HT1080 (cell line): ENCODE measurements around the gene HSFY1. TPM values are rescaled to one million over a fixed set of nuclear protein-coding genes. Genes with fewer than 3 reads are reported as not detected.
"Not testable (repeated sequence)": the region's sequence is repeated elsewhere in the genome, so short reads cannot be mapped to it uniquely, and the experiment has no call there.

Experiments
- DNase-seq: peaks from one replicate; pipeline ENCODE4 v3.0.0-alpha.2; 2015; ENCODE audit warnings: low read depth
- polyA plus RNA-seq, 2 experiments: library from polyadenylated mRNA; depleted of rRNA; stranded (reverse); fragments of >200 nt; gene quantifications; 2 replicates each; pipeline ENCODE4 v1.2.3, GENCODE V29; 2015
- small RNA-seq: library from RNA; depleted of rRNA; stranded (forward); fragments of <200 nt; gene quantifications from one replicate; pipeline ENCODE3, GENCODE V24; 2014
- total RNA-seq: library from RNA; depleted of rRNA; stranded (reverse); fragments of >200 nt; shearing (Covaris generic); gene quantifications from 2 replicates; pipeline ENCODE4 v1.2.3, GENCODE V29; 2014; rRNA removed

The HSFY1 gene, protein sequence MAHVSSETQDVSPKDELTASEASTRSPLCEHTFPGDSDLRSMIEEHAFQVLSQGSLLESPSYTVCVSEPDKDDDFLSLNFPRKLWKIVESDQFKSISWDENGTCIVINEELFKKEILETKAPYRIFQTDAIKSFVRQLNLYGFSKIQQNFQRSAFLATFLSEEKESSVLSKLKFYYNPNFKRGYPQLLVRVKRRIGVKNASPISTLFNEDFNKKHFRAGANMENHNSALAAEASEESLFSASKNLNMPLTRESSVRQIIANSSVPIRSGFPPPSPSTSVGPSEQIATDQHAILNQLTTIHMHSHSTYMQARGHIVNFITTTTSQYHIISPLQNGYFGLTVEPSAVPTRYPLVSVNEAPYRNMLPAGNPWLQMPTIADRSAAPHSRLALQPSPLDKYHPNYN
- not detected in 2 replicates for total RNA-seq
- not detected in 2 replicates for polyA plus RNA-seq (2015; cell fraction: cytosol; rRNA removed)
- polyA plus RNA-seq (2015; cell fraction: nucleus; rRNA removed), result not detected in 2 replicates

DNA sequence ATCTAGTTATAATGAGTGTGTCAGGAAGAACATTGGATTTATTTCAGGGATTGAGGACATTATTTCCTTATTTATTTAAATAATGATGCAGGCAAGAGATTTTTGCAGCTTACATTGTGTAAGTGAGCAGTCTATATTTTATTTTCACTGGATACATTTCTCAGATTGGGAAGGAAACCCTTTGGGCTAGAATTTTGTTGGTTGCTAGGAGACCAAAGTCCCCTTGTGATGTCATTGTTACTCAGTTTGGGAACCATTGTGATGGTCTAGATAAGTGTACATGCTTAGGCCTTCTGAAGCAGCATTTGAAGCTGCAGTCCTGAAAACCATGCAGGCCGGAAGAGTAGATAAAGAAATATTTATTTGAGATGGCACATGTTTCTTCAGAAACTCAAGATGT is at the start of gene HSFY1:
TSS of gene HSFY1 (plus strand) at position 301 of the 400 bp plus-strand sequence. CDS start at position 369, 68 bp downstream.
- DNase-seq, result not testable (repeated sequence)

DNA sequence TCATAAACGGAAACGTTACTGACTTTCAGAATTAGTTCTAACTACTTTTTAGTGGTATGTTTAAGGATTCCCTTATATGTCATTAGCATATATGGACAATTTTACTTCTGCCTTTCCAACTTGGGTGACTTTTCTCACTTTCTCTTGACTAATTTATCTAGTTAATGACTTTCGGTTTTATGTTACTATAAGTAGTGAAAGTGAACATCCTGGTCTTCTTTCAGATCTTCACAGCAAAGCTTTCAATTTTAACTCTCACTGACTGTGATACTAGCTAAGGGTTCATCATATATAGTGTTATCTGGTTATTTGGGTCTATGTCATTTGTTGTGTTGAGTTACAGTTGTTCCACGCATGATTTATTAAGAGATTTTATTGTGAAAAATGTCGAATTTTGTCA is 42.3 kb upstream of the HSFY1 start:
- not testable (repeated sequence) for DNase-seq

DNA sequence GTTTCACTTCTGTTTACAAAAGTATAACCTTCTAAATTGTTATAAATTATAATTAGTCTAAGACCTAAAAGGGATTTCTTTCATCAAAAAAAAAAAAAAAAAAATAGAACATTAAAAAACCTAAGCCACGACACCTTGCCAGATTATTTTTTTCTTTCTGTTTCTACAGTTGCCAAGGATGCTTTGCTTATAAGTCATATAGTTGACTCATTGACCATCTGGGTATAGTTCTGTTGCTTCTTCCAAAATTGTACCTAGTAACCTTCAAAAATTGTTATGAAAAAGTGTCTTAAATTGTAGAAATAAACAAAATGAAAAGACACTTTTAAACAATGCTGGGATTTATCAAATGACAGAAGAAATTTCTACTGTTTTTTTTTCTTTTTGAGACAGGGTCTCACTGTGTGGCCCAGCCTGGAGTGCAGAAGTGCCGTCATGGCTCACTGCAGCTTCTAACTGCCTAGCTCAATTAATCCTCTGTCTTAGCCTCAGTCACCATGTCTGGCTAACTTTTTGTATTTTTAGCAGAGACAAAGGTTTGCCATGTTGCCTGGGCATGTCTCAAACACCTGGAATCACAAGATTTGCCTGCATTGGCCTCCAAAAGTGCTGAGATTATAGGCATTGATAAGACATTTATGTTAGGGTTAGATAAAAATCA is 15.4 kb upstream of the HSFY1 start:
- DNase-seq, result not testable (repeated sequence)

DNA sequence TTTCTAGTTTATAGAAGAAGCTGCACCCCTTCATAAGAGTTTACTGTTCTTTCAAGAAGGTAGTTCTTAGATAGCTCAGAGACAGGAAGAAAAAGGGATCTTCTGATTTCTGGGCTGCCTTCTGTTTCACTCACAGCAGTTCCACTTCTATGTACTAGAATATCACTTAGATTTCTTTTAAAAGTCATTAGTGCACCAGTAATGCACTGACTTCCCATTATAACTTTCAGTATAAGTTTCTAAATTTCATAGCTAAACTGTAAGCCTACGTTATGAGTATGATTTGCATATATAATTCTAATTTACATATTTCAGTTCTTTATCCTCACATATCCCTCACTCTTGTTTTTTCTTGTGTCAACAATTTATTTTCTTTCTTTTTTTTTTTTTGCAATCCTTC is 7.6 kb upstream of the HSFY1 start:
- DNase-seq, result not testable (repeated sequence)

DNA sequence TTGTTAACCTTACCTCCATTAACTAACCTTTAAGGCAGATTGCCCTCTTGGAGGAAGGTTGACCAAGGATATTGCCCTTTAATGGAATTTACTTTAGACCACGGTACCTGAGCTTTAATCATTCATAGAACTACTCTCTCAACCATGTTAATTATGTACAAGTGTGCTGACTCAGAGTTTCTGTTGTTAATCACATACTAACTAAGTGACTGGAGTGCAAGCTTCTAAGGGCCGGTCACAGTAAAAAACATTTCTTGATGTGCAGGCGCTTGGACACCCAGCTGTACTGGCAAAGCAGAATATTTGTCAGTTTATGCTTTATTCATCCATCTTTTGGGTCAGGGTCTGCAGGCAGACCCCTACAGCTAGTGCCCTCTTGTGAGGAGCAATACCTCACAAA is 6.6 kb downstream of the HSFY1 start:
- DNase-seq, result not testable (repeated sequence)

DNA sequence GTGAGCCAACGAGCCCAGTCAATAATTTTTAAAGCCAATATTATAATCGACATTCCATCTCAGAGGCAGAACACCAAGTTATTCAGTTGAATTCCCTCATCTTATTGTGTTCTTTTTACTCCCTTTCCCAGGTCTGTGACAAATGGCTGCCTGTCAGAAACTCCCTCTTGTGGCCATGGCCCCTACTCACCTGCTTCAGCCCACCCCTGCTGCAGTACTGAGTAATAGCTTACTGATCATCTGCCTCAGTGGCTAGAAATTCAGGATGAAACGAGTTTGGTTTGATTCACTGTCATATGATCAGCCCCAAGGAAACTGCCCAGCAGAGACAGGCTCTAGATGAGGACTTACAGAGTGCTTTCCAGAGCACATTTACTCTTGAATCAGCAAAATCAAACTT is 19.4 kb downstream of the HSFY1 start:
- not testable (repeated sequence) for DNase-seq

Small RNAs within 50 kb of the gene (small RNA-seq; reads per million reads assigned to genes)
- gene GPM6BP1 (not detected), gene PRYP5 (not detected)

Other genes with a start within 250 kb of the HSFY1 start
- not detected in 2 replicates for gene HSFY2, start 227.0 kb downstream of the HSFY1 start, total RNA-seq